ENCODE data around the gene IST1. TPM values are rescaled to one million over a fixed set of nuclear protein-coding genes. Genes with fewer than 3 reads are reported as not detected.

Gene IST1
- total and polyA plus RNA-seq, 9 of the 15 experiments (the other 6 are each of a cell fraction or from before 2014, with no cell fraction given) = 135 to 334 (median 188) TPM

GRCh38 chr16:71929048-71929447 lies 33.7 kb downstream of the IST1 start:
- no peak overlapping the region for H3K27ac ChIP-seq (ENCODE audit: extremely low read depth, low read depth, low read length)
- POLR2A ChIA-PET = interaction anchor here (0.9 to 2.3 kb wide), 10 partner anchors 8 to 30 kb away, joined by 3 to 26 read pairs (median 4); no protein-coding TSS in a partner anchor
- no peak for FAIRE-seq
- in situ Hi-C loops (cut with MboI) (no loop called here), intact Hi-C loops (cut with micrococcal nuclease) (no loop called here)
- H4K20me1 ChIP-seq (replicated peaks; ENCODE audit: control insufficient read depth, insufficient read depth, low read length) = peaks cover 5% of the 10 kb centered on the region; the same call in 1 of the 2 replicates
- H3K9me1 ChIP-seq (ENCODE audit: control insufficient read depth, insufficient read depth, low read length) = no peaks in the 10 kb centered on the region
- H3K9me3 ChIP-seq (replicated peaks; ENCODE audit: control insufficient read depth, insufficient read depth, low read depth, low read length) = no peaks in the 10 kb centered on the region
- peaks cover 0 to 7% of the 10 kb centered on the region in 2 experiments; a peak in 2 of 5 replicates for H3K4me1 ChIP-seq (replicated peaks in 1 of 2; ENCODE audit: control insufficient read depth in 2 of 2, insufficient read depth in 2 of 2, low read length in 2 of 2)
- peaks cover 76% of the 10 kb centered on the region for H3K36me3 ChIP-seq (ENCODE audit: control insufficient read depth, insufficient read depth, low read length)
- BruUV-seq (replicated peaks) = no TSS peak
- no peak for ATAC-seq
- no peaks in the 10 kb centered on the region for H3K27me3 ChIP-seq (ENCODE audit: control insufficient read depth in 2 of 2, insufficient read depth in 2 of 2, low read length in 2 of 2)
- peaks cover 5% of the 10 kb centered on the region; the same call in 2 of the 3 replicates for H3K79me2 ChIP-seq (ENCODE audit: control insufficient read depth, insufficient read depth, low read length)
- WGBS (ENCODE audit: insufficient coverage, low coverage, missing lambda C conversion rate) = 61% methylated on average over 2 of the region's 3 CpGs
- no peak for DNase-seq (ENCODE audit: extremely low read depth in 1 of 4, low spot score in 3 of 4)
- H3K4me3 ChIP-seq = no peak overlapping the region
- CTCF ChIA-PET (ENCODE audit: low intra/inter-chr PET ratio) = no interaction called here
- H3K9ac ChIP-seq (ENCODE audit: insufficient read depth in 1 of 2, low read depth in 2 of 2, low read length in 2 of 2) = no peak overlapping the region
- no peak overlapping the region for H2AFZ ChIP-seq (ENCODE audit: low read depth, low read length)
- H3K4me2 ChIP-seq (ENCODE audit: insufficient read depth, low read length) = no peak overlapping the region
- no peak for TF ChIP-seq ADNP (tag; IDR thresholded peaks at IDR 0.05)
- TF ChIP-seq ZBTB40 (IDR thresholded peaks at IDR 0.05) = peak; percentile 0; the same call in 1 of the 2 replicates
- TF ChIP-seq ZBTB40 (CRISPR knock-in tag; IDR thresholded peaks at IDR 0.05) = no peak
- TF ChIP-seq GTF2F1 (IDR thresholded peaks at IDR 0.05; ENCODE audit: low read depth, low read length) = no peak
- TF ChIP-seq MITF (IDR thresholded peaks at IDR 0.05) = no peak
- TF ChIP-seq ZNF740 (CRISPR knock-in tag; IDR thresholded peaks at IDR 0.05) = no peak
- no peak for TF ChIP-seq ZNF740 (tag; IDR thresholded peaks at IDR 0.05)
- 0 out of 2 replicates have a peak, but pooled peaks have one; percentile 22 for TF ChIP-seq MEF2D (tag; conservative IDR thresholded peaks at IDR 0.05; ENCODE audit: low read depth)
- no peak for TF ChIP-seq MCM2 (IDR thresholded peaks at IDR 0.05; ENCODE audit: low read depth)
- no peak for TF ChIP-seq ARHGAP35 (IDR thresholded peaks at IDR 0.05; ENCODE audit: partially characterized antibody)
- TF ChIP-seq ZNF695 (CRISPR knock-in tag; IDR thresholded peaks at IDR 0.05) = no peak
- TF ChIP-seq SRSF1 (IDR thresholded peaks at IDR 0.05; ENCODE audit: low read depth, low read length) = no peak
- no peak for TF ChIP-seq U2AF2 (optimal IDR thresholded peaks at IDR 0.05; ENCODE audit: low read depth, low read length)

All from K562 (cell line).